Esophagus muscularis mucosa (tissue), 3 donors: ENCODE results near the gene RNF13.

Source experiments
- POLR2A ChIP-seq: fragments of 450-650 bp; IDR thresholded peaks from one replicate; pipeline ENCODE4 v1.6.1; 2017; ENCODE audit warnings: antibody characterized with exemption, moderate library complexity, mild to moderate bottlenecking, low read depth
- TF ChIP-seq, protein P1 (sequence below), 3 experiments: fragments of 200-600 bp in 2 of 3; fragments of 450-650 bp in 1 of 3; sonication (generic) in 2 of 3; IDR thresholded peaks; one replicate each; pipeline ENCODE4 v1.5.1; 2017 to 2019; ENCODE audit warnings: antibody characterized with exemption in 3 of 3, mild to moderate bottlenecking in 2 of 3, moderate library complexity in 1 of 3

DNA sequence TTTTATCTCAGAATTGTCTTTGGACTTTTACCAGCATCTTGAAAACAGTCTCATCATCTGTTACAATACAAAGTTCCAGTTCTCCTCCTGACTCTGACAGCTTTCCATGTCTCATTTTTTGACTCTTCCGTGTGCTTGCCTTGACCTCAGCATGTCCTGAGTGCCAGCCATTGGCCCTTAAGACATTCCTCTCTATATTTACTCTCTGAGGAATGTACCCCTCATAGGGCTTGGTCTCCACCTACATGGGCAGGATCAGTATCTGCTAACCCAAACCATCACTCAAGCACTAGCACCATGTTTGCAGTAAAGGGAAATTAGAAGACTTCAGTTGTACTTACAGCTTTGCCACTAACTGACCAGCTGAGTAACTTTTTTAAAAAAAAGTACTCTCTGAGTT lies 36.8 kb upstream of the RNF13 start:
- no peak for TF ChIP-seq POLR2A
- TF ChIP-seq, protein P1, sequence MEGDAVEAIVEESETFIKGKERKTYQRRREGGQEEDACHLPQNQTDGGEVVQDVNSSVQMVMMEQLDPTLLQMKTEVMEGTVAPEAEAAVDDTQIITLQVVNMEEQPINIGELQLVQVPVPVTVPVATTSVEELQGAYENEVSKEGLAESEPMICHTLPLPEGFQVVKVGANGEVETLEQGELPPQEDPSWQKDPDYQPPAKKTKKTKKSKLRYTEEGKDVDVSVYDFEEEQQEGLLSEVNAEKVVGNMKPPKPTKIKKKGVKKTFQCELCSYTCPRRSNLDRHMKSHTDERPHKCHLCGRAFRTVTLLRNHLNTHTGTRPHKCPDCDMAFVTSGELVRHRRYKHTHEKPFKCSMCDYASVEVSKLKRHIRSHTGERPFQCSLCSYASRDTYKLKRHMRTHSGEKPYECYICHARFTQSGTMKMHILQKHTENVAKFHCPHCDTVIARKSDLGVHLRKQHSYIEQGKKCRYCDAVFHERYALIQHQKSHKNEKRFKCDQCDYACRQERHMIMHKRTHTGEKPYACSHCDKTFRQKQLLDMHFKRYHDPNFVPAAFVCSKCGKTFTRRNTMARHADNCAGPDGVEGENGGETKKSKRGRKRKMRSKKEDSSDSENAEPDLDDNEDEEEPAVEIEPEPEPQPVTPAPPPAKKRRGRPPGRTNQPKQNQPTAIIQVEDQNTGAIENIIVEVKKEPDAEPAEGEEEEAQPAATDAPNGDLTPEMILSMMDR (IDR thresholded peaks at IDR 0.05): no peak
